ENCODE measurements around the gene KCNC2.
A peak's percentile ranks its signal among the peaks of the same experiment; 100 is the strongest.

The KCNC2 gene

DNA sequence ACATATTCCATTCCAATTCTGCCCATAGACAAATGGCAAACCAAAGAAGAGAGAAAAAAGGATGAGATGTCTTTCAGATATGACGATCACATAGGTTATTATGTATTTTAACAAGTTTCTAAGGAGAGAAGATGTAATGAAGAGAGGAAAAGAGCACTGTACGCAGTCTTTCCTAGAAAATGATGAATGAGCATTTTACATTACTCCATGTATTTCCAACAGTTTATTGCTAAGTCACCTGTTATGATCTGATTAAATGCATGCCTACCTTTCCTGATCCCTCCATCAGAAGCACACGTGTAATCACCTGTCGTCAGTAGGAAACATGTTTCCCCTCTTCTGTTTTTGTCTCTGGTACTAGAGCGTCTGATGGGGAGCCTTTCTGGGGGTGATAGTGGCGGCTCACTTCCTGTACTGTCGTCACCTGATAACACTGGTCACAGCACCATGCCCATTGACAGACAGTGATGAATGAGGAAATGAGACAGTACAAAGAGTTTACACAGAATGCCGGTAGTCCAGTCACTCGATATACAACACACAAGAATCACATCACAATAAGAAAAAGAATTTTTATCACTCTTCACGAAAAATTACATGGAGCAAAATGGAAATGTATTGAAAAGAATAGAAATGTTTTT, 161.6 kb downstream of the KCNC2 start:
- Histone ChIP-seq H3K27me3 (no peaks in the 10 kb centered on the region), H3K4me3 (no peak overlapping the region), H3K9me3 (replicated peaks in 1 of 11) (no peaks in the 10 kb centered on the region), H3K4me2 (no peak overlapping the region), H4K20me1 (no peaks in the 10 kb centered on the region), H3K4me1 (no peaks in the 10 kb centered on the region), H3K36me3 (no peaks in the 10 kb centered on the region), H3K27ac (no peak overlapping the region), H3K9ac (no peak overlapping the region)
- no peak for TF ChIP-seq Cebpa-rat (IDR thresholded peaks at IDR 0.05)

DNA sequence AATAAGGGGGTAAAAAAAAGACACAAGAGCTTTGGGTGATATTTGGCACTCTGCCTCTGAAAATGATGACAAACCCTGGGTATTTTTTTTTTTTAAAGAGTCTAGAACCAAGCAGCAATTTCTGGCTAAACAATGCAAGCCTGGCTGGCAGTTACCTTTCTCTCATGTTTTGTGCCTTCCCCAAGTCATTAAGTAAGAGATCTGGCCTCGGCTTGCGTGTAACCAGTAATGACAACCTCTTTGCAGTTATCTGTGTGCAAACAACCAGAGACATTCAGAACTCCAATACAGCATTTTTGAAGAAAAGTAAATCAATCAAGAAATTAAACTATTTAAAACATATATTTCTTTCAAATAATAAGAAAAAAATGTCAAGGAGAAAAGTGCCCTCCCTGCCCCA, 167.5 kb downstream of the KCNC2 start:
- Histone ChIP-seq H3K9me3 (replicated peaks in 1 of 11) (no peaks in the 10 kb centered on the region), H3K4me2 (no peak overlapping the region), H3K27ac (no peak overlapping the region), H3K36me3 (no peaks in the 10 kb centered on the region), H3K4me1 (no peaks in the 10 kb centered on the region), H3K27me3 (no peaks in the 10 kb centered on the region), H4K20me1 (no peaks in the 10 kb centered on the region), H3K4me3 (no peak overlapping the region), H3K9ac (no peak overlapping the region)
- no peak for TF ChIP-seq Cebpa-rat (IDR thresholded peaks at IDR 0.05)

DNA sequence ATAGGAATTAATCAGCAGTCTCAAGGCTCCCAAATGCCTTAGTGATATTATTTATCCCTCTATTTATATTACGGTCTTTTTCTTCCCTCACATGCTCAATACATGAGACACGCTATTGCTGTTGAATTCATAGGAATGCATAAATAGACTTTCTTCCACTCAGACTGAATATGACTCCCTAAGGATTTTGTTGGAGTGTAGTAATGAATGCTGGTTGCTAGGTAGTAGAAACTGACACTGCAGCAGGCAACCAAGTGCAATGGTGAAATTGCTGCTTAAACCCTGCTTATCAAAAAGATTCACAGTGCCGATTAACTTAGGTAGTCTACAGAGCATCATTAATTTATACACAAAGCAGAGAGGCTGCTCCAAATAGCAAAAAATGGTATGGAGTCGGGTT, 168.2 kb downstream of the KCNC2 start:
- no peaks in the 10 kb centered on the region for H3K4me1 ChIP-seq
- H3K9me3 ChIP-seq (replicated peaks in 1 of 11) = no peaks in the 10 kb centered on the region
- H3K27me3 ChIP-seq = no peaks in the 10 kb centered on the region

DNA sequence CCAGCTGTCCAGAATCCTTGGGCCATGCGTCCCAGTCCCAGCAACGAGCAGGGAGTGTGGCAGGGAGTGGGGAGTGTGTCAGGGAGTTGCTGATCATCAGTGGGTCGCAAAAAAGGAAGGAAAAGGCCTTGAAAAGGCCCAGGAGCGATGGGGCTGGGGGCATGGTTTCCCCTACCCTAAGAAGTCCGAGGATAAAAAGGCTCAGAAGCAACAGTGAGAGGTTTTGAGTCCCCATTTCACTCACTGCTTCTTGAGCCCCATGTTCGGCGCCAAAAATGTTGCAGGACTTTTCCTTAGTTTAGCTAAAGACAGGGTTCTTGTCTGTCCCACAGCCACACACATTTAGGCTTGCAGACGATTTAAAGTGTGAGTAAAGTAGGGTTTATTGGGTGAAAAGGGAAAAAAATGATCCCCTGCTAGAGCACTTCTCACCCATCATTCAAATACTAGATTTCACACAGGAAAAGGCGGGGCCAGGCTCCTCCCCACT, 189.5 kb downstream of the KCNC2 start:
- H3K9me3 ChIP-seq (replicated peaks in 1 of 11) = peaks cover 53 to 77% (median 65%) of the 10 kb centered on the region in 11 experiments
- H3K9ac ChIP-seq = no peak overlapping the region
- H3K27me3 ChIP-seq = no peaks in the 10 kb centered on the region
- no peaks in the 10 kb centered on the region for H4K20me1 ChIP-seq
- no peak overlapping the region for H3K4me2 ChIP-seq
- no peak overlapping the region for H3K27ac ChIP-seq
- no peak for TF ChIP-seq Cebpa-rat (IDR thresholded peaks at IDR 0.05)
- H3K4me1 ChIP-seq = no peaks in the 10 kb centered on the region
- peaks cover 0 to 2% (median 0%) of the 10 kb centered on the region in 11 experiments; a peak in 1 of 22 replicates for H3K36me3 ChIP-seq
- H3K4me3 ChIP-seq = peak overlapping the region in 2 of 10 experiments; percentile 11 to 26; a peak in 2 of 20 replicates

More for the DNA sequence above, 168.2 kb downstream of the KCNC2 start:
- Histone ChIP-seq H3K27ac (no peak overlapping the region), H4K20me1 (no peaks in the 10 kb centered on the region), H3K36me3 (no peaks in the 10 kb centered on the region), H3K9ac (no peak overlapping the region), H3K4me2 (no peak overlapping the region), H3K4me3 (no peak overlapping the region)
- no peak for TF ChIP-seq Cebpa-rat (IDR thresholded peaks at IDR 0.05)

DNA sequence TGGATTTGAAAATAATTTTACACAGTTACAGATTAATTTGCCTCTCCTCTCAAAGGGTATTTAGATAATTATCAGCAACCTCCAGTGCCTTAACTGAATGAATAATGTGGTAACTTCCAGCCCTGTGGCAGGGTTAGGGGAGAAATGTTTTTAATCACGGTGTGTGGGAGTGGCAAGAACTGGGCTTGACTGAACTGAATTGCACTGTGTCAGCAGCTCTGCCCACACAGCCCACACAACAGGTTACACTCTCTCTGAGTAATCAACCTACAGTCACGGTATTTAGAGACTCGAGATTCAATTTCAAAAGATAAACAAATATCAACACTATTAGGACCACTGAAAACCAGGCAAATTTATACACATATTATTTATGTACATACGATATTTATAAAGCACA, 198.5 kb downstream of the KCNC2 start:
- H3K9ac ChIP-seq = no peak overlapping the region
- no peaks in the 10 kb centered on the region for H3K27me3 ChIP-seq
- no peak overlapping the region for H3K4me2 ChIP-seq
- no peaks in the 10 kb centered on the region for H3K36me3 ChIP-seq
- H3K4me3 ChIP-seq = no peak overlapping the region
- H4K20me1 ChIP-seq = no peaks in the 10 kb centered on the region
- H3K9me3 ChIP-seq (replicated peaks in 1 of 11) = peaks cover 0 to 16% (median 4%) of the 10 kb centered on the region in 11 experiments; a peak in 8 of 22 replicates
- H3K27ac ChIP-seq = no peak overlapping the region
- H3K4me1 ChIP-seq = no peaks in the 10 kb centered on the region
- no peak for TF ChIP-seq Cebpa-rat (IDR thresholded peaks at IDR 0.05)

DNA sequence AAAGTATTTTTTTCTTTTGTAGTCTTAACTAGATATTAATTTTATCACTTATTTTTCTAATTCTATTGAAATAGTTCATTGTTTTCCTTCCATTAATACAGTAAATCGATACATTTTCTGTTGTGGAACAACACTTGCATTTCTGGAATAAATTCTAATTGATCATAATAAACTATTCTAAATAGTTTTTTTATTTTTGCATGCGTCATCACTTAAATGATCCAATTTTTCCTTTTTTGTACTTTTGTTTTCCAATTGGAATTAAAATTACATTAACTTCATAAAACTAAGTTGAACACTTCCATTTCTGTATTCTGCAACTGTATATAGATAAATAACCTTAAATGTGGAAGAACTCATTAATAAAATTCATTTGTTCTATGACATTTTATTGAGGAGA, 202.5 kb downstream of the KCNC2 start:
- TF ChIP-seq Cebpa-rat (IDR thresholded peaks at IDR 0.05) = no peak

DNA sequence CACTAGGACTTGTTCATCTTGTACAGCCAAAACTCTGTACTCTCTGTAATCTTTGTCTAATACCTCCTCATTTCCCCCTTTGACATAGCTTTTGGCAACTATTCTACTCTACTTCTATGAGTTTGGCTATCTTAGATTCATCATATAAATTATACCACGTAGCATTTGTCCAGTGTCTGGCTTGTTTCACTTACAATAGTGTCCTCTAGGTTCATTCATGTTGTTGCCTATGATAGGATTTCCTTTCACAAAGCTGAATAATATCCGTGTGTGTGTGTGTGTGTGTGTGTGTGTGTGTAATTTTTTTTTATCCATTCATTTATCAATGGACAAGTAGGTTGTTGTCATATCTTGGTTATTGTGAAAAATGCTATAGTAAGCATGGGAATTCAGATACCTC, 209.5 kb downstream of the KCNC2 start:
- Histone ChIP-seq H3K4me1 (no peaks in the 10 kb centered on the region), H3K36me3 (no peaks in the 10 kb centered on the region), H3K27me3 (no peaks in the 10 kb centered on the region), H3K4me2 (no peak overlapping the region), H4K20me1 (no peaks in the 10 kb centered on the region), H3K27ac (no peak overlapping the region), H3K9ac (no peak overlapping the region), H3K9me3 (replicated peaks in 1 of 11) (no peaks in the 10 kb centered on the region), H3K4me3 (no peak overlapping the region)
- TF ChIP-seq Cebpa-rat (IDR thresholded peaks at IDR 0.05) = no peak

More for the DNA sequence above, 202.5 kb downstream of the KCNC2 start:
- Histone ChIP-seq H3K4me3 (no peak overlapping the region), H3K9ac (no peak overlapping the region), H3K4me2 (no peak overlapping the region), H3K36me3 (no peaks in the 10 kb centered on the region), H3K9me3 (replicated peaks in 1 of 11) (no peaks in the 10 kb centered on the region), H4K20me1 (no peaks in the 10 kb centered on the region), H3K4me1 (no peaks in the 10 kb centered on the region), H3K27ac (no peak overlapping the region), H3K27me3 (no peaks in the 10 kb centered on the region)

DNA sequence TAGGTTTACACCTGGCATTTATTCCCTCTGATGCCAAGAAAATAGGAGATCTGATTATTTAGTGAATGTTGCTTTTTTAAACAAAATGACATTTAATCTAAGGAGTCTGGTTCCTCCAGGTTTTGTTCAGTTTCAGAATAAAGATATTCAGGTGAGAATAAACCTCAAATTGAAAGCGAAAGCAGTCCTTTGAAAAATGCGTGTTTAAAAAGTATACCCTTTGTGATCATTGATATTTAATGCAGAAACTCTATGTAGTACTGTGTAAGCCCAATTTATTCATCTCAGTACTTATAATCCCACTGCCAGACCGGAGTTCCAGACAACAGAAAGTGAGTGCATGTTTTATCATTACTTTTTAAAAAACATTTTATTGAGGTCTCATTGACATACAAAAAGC, 210.2 kb downstream of the KCNC2 start:
- Histone ChIP-seq H3K27ac (no peak overlapping the region), H3K27me3 (no peaks in the 10 kb centered on the region), H3K4me1 (no peaks in the 10 kb centered on the region), H3K4me3 (no peak overlapping the region), H3K36me3 (no peaks in the 10 kb centered on the region), H3K4me2 (no peak overlapping the region), H3K9me3 (replicated peaks in 1 of 11) (no peaks in the 10 kb centered on the region), H4K20me1 (no peaks in the 10 kb centered on the region), H3K9ac (no peak overlapping the region)
- no peak for TF ChIP-seq Cebpa-rat (IDR thresholded peaks at IDR 0.05)

All from BLaER1 treated with 17β-estradiol and CSF1 and Interleukin-3, amounts not matched to agents 10 nM and 100 nM (cell line).